ENCODE measurements around the gene FAP.

DNA sequence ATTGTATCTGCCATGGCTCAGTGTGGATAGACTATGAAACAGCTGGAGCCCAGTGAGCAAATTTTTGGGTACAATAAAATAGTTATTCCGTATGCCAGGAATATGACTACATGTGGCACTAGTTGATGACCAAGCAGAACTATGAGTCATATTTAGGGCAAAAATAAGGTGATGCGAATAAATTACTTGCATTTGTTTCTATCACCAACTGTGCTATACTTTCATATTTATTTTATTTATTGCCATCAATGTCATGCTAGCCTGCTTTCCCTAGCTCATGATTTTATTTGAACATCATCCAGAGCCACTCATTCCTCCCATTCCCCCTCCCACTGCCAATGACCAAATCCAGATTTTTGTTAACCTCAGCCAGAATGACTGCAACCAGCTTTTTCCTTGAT lies 13.3 kb upstream of the FAP start:
- TF ChIP-seq ZFP30 (CRISPR knock-in tag; IDR thresholded peaks at IDR 0.05) (no peak), PPARA (CRISPR knock-in tag; IDR thresholded peaks at IDR 0.05; ENCODE audit: borderline replicate concordance) (no peak)

Data from SK-N-SH treated with all-trans-retinoic acid at 6 μM for 48 hours (cell line).